ENCODE results near the gene CDKAL1.

DNA sequence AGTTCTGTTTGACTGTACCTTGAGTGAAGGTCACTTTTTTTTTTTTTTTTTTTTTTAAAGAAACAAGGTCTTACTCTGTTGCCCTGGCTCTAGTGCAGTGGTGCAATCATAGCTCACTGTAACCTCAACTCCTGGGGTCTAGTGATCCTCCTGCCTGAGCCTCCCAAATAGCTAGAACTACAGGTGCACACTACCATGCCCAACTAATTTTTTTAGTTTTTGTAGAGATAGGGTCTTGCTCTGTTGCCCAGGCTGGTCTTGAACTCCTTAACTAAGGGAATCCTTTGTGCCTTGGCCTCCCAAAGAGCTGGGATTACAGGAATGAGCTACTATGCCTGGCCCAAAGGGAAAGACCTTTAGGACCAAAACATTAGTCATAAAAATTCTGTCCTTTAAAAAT lies 413.7 kb downstream of the CDKAL1 start:
- TF ChIP-seq, protein P1, sequence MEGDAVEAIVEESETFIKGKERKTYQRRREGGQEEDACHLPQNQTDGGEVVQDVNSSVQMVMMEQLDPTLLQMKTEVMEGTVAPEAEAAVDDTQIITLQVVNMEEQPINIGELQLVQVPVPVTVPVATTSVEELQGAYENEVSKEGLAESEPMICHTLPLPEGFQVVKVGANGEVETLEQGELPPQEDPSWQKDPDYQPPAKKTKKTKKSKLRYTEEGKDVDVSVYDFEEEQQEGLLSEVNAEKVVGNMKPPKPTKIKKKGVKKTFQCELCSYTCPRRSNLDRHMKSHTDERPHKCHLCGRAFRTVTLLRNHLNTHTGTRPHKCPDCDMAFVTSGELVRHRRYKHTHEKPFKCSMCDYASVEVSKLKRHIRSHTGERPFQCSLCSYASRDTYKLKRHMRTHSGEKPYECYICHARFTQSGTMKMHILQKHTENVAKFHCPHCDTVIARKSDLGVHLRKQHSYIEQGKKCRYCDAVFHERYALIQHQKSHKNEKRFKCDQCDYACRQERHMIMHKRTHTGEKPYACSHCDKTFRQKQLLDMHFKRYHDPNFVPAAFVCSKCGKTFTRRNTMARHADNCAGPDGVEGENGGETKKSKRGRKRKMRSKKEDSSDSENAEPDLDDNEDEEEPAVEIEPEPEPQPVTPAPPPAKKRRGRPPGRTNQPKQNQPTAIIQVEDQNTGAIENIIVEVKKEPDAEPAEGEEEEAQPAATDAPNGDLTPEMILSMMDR (IDR thresholded peaks at IDR 0.05), result no peak
- TF ChIP-seq POLR2A (IDR thresholded peaks at IDR 0.05) (no peak), POLR2AphosphoS5 (IDR thresholded peaks at IDR 0.05) (no peak)

All from prostate gland (tissue), 2 donors.